ENCODE results near the gene SLC16A8. TPM values are rescaled to one million over a fixed set of nuclear protein-coding genes. Genes with fewer than 3 reads are reported as not detected.
A peak's percentile ranks its signal among the peaks of the same experiment; 100 is the strongest.

The SLC16A8 gene
- total RNA-seq, 2 donors from 2014 or later: 0.57 to 1.1 TPM

- Histone ChIP-seq H3K27me3 (ENCODE audit: control insufficient read depth, insufficient read depth, low read length, poor library complexity, severe bottlenecking) (no peaks in the 10 kb centered on the region), H3K9ac (ENCODE audit: extremely low read depth, low read length, poor library complexity, severe bottlenecking) (no peak overlapping the region), H3K4me1 (ENCODE audit: control insufficient read depth, insufficient read depth, low read length) (no peaks in the 10 kb centered on the region), H3K9me3 (ENCODE audit: control insufficient read depth, low read length) (no peaks in the 10 kb centered on the region), H3K36me3 (ENCODE audit: control insufficient read depth, insufficient read depth, low read length) (no peaks in the 10 kb centered on the region), H3K4me3 (ENCODE audit: low read length) (no peak overlapping the region), H3K27ac (ENCODE audit: low read depth, low read length) (no peak overlapping the region)
- Mint-ChIP-seq H3K27ac (no peak overlapping the region), H3K4me1 (no peaks in the 10 kb centered on the region), H3K4me3 (no peak overlapping the region), H3K9me3 (no peaks in the 10 kb centered on the region), H3K36me3 (ENCODE audit: low read depth) (peaks cover 9% of the 10 kb centered on the region), H3K27me3 (ENCODE audit: insufficient read depth) (no peaks in the 10 kb centered on the region)
- no peak for TF ChIP-seq CTCF (conservative IDR thresholded peaks at IDR 0.05)
- no peak for DNase-seq
- 88 to 92% methylated on average over 8 to 11 of the region's 11 CpGs for WGBS, 2 experiments (ENCODE audit: insufficient coverage in 1 of 2, insufficient read length in 1 of 2)
Measured at GRCh38 chr22:38125751-38126201, 41.8 kb upstream of the SLC16A8 start.

- no peak for DNase-seq
- no peaks in the 10 kb centered on the region for H3K9me3 Mint-ChIP-seq
- no peaks in the 10 kb centered on the region for H3K36me3 ChIP-seq (ENCODE audit: control insufficient read depth, insufficient read depth, low read length)
- no peak overlapping the region for H3K27ac Mint-ChIP-seq
- H3K27me3 ChIP-seq (ENCODE audit: control insufficient read depth, insufficient read depth, low read length, poor library complexity, severe bottlenecking): no peaks in the 10 kb centered on the region
- H3K4me3 Mint-ChIP-seq: no peak overlapping the region
- H3K27ac ChIP-seq (ENCODE audit: low read depth, low read length): no peak overlapping the region
- no peaks in the 10 kb centered on the region for H3K27me3 Mint-ChIP-seq (ENCODE audit: insufficient read depth)
- no peak overlapping the region for H3K4me3 ChIP-seq (ENCODE audit: low read length)
- H3K9me3 ChIP-seq (ENCODE audit: control insufficient read depth, low read length): no peaks in the 10 kb centered on the region
- no peak overlapping the region for H3K9ac ChIP-seq (ENCODE audit: extremely low read depth, low read length, poor library complexity, severe bottlenecking)
- 94 to 100% methylated on average over 8 to 14 of the region's 14 CpGs for WGBS, 2 experiments (ENCODE audit: insufficient coverage in 1 of 2, insufficient read length in 1 of 2)
- H3K36me3 Mint-ChIP-seq (ENCODE audit: low read depth): peaks cover 9% of the 10 kb centered on the region
- no peak for TF ChIP-seq CTCF (conservative IDR thresholded peaks at IDR 0.05)
- no peaks in the 10 kb centered on the region for H3K4me1 ChIP-seq (ENCODE audit: control insufficient read depth, insufficient read depth, low read length)
- no peaks in the 10 kb centered on the region for H3K4me1 Mint-ChIP-seq
Measured at GRCh38 chr22:38125038-38125610, 41.1 kb upstream of the SLC16A8 start.

- Mint-ChIP-seq H3K4me3 (no peak overlapping the region), H3K36me3 (ENCODE audit: low read depth) (peaks cover 13% of the 10 kb centered on the region), H3K9me3 (no peaks in the 10 kb centered on the region), H3K4me1 (no peaks in the 10 kb centered on the region), H3K27ac (peak overlapping the region; percentile 37), H3K27me3 (ENCODE audit: insufficient read depth) (no peaks in the 10 kb centered on the region)
- Histone ChIP-seq H3K9me3 (ENCODE audit: control insufficient read depth, low read length) (no peaks in the 10 kb centered on the region), H3K4me1 (ENCODE audit: control insufficient read depth, insufficient read depth, low read length) (no peaks in the 10 kb centered on the region), H3K36me3 (ENCODE audit: control insufficient read depth, insufficient read depth, low read length) (no peaks in the 10 kb centered on the region), H3K9ac (ENCODE audit: extremely low read depth, low read length, poor library complexity, severe bottlenecking) (no peak overlapping the region), H3K27me3 (ENCODE audit: control insufficient read depth, insufficient read depth, low read length, poor library complexity, severe bottlenecking) (no peaks in the 10 kb centered on the region), H3K4me3 (ENCODE audit: low read length) (no peak overlapping the region), H3K27ac (ENCODE audit: low read depth, low read length) (no peak overlapping the region)
- peak; percentile 65 for TF ChIP-seq CTCF (conservative IDR thresholded peaks at IDR 0.05)
- DNase-seq: peak; percentile 78
- 90 to 95% methylated on average over 15 to 21 of the region's 21 CpGs for WGBS, 2 experiments (ENCODE audit: insufficient coverage in 1 of 2, insufficient read length in 1 of 2)
Measured at GRCh38 chr22:38124236-38124974, 40.4 kb upstream of the SLC16A8 start.

Data from endodermal cell (in vitro differentiated cells).